NCI-H2196 (cell line): ENCODE results near the gene GRIP2.

Experiments used
- DNase-seq: peaks from one replicate; lab custom pipeline; 2025; ENCODE audit not compliant: unreplicated experiment; lab: John Stamatoyannopoulos, UW

Gene GRIP2

DNA sequence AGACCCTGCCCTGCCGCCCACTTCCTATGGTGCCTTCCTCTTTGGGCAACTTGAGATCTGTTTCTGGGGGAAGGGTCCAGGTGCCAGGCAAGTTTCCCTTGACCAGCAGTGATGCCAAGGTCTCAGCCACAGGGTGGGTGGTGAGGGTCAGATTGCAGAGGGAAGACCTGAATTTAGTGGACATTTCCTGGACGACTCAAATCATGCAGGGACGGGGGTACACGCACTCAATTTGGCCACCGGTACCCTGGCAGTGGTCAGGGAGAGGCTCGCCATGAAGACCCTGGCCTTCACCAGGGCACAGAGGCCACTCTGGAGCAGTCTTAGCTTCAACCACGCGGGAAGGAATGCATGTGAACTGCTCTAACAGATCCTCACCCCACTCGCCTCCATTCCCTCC lies 1.5 kb upstream of the GRIP2 start:
- no peak for DNase-seq

- DNase-seq: no peak
These were observed 761 bp upstream of the GRIP2 start for GRCh38 chr3:14540821-14541385.

- no peak for DNase-seq
These were observed 779 bp downstream of the GRIP2 start for GRCh38 chr3:14539384-14539741.

DNA sequence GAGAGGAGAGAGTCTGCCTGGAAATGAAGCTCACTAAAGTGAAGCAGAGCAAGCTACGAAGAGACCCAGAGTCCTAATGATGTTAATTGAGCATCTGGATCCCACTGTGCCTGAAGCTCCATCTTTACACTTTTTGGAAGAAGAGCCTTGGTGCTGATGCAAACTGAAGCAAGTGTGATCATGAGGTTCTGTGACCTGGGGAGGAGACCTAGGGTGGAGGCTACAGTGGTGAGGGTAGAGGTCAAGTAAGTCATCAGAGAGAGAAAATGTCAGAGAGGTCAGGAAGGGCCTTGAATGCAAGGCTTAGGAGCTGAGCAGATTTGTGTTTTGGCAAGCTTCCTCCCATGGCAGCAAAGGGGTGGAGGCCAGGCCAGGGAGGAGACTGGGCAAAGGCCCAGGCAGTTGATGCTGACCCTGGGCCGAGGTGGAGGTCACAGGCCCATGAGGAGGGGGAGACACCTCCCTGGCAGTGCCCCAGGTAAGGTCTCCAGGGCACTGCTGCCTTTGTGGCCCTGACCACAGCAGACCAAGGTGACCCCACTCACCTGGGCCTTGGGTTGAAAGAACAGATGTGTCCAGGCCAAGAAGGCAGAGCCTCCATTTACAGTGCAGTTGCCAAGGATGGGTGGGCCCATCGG lies 1.6 kb downstream of the GRIP2 start:
- DNase-seq: no peak

DNA sequence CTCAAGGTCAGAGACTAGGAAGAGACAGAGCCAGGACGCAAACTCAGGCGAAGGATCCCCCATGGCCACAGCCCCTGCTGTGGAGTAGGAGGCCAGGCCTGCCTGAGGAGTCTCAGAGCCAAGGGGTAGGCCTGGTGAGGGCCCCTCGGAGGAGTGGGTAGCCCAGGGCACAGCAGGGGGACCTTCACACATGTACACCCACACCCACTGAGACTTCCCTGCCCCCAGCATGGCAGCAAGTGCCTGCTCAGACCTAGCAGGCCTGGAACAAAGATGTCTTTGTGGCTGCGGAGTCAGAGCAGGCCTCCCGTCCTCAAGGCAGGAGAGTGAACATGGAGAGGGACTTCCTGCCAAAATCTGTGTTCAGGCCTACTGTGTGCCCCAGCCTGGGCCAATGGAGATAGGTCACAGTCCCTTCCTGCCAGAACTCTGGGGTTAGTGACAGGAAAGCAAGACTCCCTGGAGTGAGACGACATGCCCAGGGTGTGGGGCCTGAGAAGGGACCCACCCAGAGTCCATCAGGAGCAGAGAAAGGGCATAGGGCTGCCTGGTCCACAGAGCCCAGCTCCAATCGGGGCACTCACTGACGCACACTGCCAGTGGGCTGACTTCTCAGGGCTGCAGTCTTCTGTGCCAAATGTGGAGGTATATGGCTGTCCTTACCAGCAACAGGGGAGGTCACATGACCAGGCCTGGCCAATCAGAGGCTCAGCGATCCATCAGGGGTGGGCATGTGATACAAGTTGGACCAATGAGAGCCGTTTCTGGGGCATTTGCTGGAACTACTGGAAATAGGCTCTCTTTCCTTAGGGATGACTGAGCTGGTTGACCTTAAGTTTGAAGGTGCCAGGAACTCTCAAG lies 2.3 kb downstream of the GRIP2 start:
- no peak for DNase-seq

DNA sequence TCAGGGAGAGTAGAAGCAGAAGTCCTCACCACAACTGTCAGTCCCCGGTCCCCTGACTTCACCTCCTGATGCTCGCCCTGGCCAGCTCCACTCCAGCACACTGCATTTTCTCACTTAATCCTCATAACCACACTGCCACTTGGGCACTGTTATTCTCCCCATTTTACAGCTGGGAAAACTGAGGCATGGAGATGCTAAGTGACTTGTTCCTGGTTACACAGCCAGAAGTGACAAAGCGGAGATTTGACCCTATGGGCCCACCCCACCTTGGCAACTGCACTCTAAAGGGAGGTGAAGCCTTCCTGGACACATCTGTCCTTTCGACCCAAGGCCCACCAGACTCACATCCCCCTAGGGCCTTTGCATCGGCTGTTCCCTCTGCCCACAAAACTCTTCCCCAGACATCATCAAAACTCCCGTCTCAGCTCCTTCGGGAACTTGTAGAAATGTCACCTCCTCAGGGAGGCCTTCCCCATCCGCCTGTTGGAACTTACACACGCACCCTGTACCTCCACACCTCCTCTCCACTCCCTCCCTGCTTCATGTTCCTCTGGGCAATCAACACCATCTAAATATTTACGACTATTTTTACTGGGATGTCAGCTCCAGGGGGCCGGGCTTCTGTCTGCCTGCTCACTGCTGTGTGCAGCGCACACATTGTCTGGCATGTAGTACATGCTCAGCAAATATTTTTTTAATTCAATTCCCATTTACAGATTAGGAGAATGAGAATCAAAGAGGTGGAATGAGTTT lies 3.1 kb downstream of the GRIP2 start:
- no peak for DNase-seq

- no peak for DNase-seq
These were observed 3.9 kb downstream of the GRIP2 start for GRCh38 chr3:14536055-14536815.

- no peak for DNase-seq
These were observed 4.5 kb downstream of the GRIP2 start for GRCh38 chr3:14535616-14536015.

- DNase-seq: no peak
These were observed 5.5 kb downstream of the GRIP2 start for GRCh38 chr3:14534516-14535191.

- DNase-seq: no peak
These were observed 6.6 kb downstream of the GRIP2 start for GRCh38 chr3:14533457-14533958.

DNA sequence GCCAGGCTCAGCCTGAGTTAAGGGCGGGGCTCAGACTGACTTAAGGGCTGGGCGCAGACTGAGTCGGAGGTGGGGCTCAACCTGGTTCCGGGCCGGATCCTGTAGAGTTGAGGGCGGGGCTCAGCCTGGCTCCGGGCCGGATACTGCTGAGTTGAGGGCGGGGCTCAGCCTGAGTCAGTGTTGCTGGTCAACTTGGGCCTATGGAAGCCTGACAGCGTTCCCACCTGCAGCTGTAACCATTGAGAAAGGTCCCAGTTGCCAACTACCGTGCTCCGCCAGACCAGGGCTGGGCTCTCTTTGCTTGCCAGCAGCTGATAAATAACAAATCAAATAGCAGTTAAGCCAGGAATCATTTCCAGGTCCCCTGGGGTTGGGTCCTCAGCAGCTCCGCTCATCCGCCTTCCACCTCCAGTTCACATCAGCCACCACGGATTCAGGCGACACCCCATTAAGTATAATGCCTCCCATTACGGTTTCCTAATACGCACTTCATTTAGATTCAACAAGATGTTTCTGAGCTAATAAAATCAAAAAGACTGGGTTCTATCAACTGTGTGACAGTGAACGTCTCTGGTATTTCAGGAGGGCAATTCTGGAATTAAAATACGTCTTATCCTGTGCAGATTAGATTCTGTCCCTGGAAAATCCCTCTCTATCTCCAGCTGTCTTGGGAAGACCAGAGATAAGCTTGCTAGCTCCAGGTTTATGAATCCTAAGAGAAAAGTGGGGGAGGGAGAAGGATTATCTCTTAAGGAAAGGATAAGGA lies 7.3 kb downstream of the GRIP2 start:
- DNase-seq: no peak

- DNase-seq: no peak
These were observed 8.2 kb downstream of the GRIP2 start for GRCh38 chr3:14531856-14532395.

DNA sequence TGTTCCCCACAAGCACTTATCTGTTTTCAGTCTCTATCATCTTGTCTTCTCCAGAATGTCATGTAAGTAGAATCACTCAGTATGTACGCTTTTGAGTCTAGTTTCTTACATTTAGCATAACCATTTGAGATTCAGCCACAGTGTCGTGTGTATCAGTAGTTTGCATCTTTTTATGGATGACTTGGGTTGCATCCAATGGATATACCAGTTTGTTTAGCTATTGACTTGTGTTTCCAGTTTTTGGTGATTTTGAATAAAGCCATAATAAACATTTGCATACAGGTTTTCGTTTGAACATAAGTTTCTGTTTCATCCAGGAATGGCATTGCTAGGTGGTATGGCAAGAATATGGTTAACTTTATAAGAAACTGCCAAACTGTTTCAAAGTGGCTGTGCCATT lies 12.1 kb downstream of the GRIP2 start:
- DNase-seq: no peak

DNA sequence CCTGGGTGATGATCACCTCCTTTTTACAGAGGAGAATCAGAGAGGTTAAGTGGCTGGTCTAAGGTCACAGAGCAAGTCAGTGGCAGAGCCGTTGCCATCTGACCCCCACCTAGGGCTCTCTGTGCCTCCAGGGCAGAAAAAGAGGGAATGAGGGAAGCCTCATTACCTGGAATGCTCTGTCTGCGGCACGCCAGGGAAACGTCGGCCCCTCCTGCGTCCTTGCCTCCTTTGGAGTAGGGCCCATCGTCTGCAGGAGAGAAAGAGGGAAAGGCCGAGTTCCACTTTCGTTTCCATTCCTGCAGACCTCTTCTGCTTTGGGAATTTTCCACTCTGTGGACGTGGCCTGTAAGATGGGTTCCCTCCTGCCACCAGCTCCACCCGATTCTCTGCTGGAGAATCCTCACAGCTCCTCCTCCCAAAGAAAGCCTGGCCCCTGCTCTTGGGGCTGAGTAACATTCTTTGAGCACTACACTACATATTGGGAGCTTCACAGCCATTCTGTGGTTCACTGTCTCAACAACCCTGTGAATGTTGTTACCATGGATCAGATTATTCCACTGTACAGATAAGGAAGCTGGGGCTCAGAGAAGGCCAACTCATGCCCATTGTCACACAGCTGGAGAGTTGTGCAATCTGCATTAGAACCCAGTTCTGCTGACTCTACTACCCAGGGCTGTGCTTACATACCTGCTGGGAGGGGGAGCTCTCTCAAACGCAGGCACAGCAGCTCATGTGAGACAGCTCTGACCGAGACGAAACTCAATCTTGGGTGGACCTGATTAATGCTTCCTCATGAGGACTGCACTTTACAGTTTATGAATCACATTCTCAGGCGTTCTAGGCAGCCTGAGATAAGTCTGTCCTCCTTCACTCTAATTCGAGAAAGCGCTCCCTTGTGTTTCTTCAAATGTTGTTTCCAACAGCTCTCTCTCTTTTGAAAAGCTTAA lies 14.2 kb downstream of the GRIP2 start:
- DNase-seq: no peak

DNA sequence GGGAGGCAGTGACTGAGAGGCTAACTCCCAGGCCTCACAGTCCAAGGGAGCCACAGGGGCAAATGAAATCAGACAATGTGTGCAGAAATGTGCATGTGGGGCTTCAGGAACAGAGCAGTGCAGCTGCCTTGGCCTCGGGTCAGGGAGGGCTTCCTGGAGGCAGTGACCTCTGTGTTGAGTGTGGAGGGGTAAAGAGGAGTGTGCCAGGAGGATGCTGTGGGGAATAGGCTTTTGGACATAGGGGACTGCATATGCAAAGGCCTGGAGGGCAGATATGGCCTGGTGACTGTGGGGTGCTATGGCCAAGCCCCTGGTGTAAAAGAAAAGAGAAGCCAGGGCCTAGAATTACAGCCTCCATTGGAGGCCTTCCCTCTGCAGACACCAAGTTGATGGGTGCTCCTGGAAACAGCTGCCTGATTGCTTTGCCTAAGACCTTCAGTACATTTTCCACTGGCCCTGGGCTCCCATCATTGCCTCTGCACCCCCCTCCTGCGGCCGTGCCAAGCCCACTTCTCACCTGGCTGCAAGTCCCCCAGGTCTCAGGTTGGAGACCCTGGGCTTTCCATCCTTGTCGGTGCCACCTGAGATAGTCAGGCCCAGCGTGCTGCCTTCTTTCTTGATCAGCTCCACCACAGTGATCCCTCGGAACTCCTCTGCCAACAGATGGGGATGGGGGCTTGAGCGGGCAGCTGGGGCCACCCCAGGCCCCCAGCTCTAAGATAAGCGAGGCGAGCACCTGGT lies 15.1 kb downstream of the GRIP2 start:
- no peak for DNase-seq

DNA sequence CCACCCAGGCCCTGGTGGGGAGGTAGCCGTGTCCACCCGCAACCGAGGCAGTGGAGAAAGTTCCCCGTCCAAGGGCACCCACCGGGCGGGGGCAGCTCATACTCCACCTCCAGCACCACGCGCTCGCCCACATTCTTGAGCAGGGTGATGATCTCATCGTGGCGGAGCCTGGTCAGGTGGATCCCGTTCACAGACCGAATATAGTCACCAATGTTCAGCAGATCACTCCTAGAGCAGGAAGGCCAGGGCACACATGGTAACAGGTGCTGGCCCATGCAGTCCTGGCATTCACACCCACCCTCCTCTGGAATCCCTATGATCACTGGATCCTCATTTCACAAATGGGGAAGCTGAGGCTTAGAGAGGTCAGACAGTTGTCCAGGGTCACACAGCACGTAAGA lies 15.8 kb downstream of the GRIP2 start:
- DNase-seq: no peak

DNA sequence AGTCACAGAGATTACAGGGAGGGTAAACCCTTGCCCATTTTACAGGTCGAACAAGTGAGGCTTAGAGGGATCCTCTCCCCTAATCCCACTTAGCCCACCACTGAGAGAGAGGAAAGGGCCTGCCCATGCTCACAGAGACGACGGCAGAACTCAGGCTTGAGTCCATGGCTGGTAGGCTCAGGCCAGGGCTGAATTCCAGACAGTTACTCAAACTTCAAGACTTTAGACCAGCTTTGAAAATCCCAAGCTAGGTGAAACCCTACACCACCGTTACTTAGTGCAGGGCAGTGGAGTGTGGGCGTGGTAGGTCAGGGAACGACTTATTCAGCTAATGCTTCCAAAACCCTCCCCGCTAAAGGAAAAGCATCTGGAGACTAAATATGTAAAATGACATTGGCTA lies 16.4 kb downstream of the GRIP2 start:
- no peak for DNase-seq
